Hepatocyte (in vitro differentiated cells): ENCODE data around the gene FAAH2.

Experiments used
- CTCF ChIP-seq: fragments of 200-600 bp; sonication (generic); IDR thresholded peaks from 2 replicates; pipeline ENCODE4 v1.5.1; 2016; ENCODE audit warnings: antibody characterized with exemption, mild to moderate bottlenecking; ENCODE audit not compliant: poor library complexity
- EZH2 ChIP-seq: fragments of 200-600 bp; sonication (generic); IDR thresholded peaks from 2 replicates; pipeline ENCODE4 v1.6.1; 2016; ENCODE audit warnings: antibody characterized with exemption, mild to moderate bottlenecking, borderline replicate concordance

DNA sequence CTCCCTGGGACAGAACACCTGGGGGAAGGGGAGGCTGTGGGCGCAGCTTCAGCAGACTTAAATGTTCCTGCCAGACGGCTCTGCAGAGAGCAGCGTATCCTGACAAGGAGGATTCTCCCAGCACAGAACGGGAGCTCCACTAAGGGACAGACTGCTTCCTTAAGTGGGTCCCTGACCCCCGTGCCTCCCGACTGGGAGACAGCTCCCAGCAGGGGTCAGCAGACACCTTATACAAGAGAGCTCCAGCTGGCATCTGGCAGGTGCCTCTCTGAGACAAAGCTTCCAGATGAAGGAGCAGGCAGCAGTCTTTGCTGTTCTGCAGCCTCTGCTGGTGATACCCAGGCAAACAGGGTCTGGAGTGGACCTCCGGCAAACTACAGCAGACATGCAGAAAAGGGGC lies 44.5 kb upstream of the FAAH2 start:
- TF ChIP-seq CTCF (no peak), EZH2 (no peak)
